ENCODE results near the gene SIGLEC12. TPM values are rescaled to one million over a fixed set of nuclear protein-coding genes. Genes with fewer than 3 reads are reported as not detected.

Gene SIGLEC12
- total RNA-seq, 2 experiments from 2014 or later, result 0.98 to 3.9 TPM

GRCh38 chr19:51488491-51488890 is 13.1 kb downstream of the SIGLEC12 start:
- Mint-ChIP-seq H3K4me3 (no peak overlapping the region), H3K27me3 (peaks cover 6% of the 10 kb centered on the region), H3K4me1 (peaks cover 5% of the 10 kb centered on the region), H3K27ac (no peak overlapping the region), H3K36me3 (peaks cover under 1% of the 10 kb centered on the region), H3K9me3 (ENCODE audit: low read depth) (peaks cover 2% of the 10 kb centered on the region)
- CTCF ChIA-PET, result interaction anchor here (1.0 kb wide), 1 partner anchor 15 kb away, joined by 4 read pairs; no protein-coding TSS in a partner anchor
- DNase-seq, result no peak
- ATAC-seq, result no peak

GRCh38 chr19:51485960-51486660 is 15.5 kb downstream of the SIGLEC12 start:
- Mint-ChIP-seq H3K4me1 (peaks cover 5% of the 10 kb centered on the region), H3K27ac (no peak overlapping the region), H3K27me3 (peaks cover 9% of the 10 kb centered on the region), H3K9me3 (ENCODE audit: low read depth) (peaks cover 2% of the 10 kb centered on the region), H3K4me3 (no peak overlapping the region), H3K36me3 (no peaks in the 10 kb centered on the region)
- CTCF ChIA-PET, result interaction anchor here (0.9 kb wide), 1 partner anchor 13 kb away, joined by 3 read pairs; no protein-coding TSS in a partner anchor
- ATAC-seq (no peak), DNase-seq (no peak)

- DNase-seq, result no peak
- CTCF ChIA-PET, result interaction anchor here (1.2 to 2.9 kb wide), 3 partner anchors 8 to 176 kb away, joined by 3 to 15 read pairs (median 3); no protein-coding TSS in a partner anchor
- peaks cover 24% of the 10 kb centered on the region for H3K27me3 Mint-ChIP-seq
- no peak for ATAC-seq
- peaks cover 2% of the 10 kb centered on the region for H3K4me1 Mint-ChIP-seq
- H3K9me3 Mint-ChIP-seq (ENCODE audit: low read depth), result peaks cover 2% of the 10 kb centered on the region
- no peak overlapping the region for H3K4me3 Mint-ChIP-seq
- no peaks in the 10 kb centered on the region for H3K36me3 Mint-ChIP-seq
- H3K27ac Mint-ChIP-seq, result no peak overlapping the region
Observed at GRCh38 chr19:51480590-51480989, 21.0 kb downstream of the SIGLEC12 start.

DNA sequence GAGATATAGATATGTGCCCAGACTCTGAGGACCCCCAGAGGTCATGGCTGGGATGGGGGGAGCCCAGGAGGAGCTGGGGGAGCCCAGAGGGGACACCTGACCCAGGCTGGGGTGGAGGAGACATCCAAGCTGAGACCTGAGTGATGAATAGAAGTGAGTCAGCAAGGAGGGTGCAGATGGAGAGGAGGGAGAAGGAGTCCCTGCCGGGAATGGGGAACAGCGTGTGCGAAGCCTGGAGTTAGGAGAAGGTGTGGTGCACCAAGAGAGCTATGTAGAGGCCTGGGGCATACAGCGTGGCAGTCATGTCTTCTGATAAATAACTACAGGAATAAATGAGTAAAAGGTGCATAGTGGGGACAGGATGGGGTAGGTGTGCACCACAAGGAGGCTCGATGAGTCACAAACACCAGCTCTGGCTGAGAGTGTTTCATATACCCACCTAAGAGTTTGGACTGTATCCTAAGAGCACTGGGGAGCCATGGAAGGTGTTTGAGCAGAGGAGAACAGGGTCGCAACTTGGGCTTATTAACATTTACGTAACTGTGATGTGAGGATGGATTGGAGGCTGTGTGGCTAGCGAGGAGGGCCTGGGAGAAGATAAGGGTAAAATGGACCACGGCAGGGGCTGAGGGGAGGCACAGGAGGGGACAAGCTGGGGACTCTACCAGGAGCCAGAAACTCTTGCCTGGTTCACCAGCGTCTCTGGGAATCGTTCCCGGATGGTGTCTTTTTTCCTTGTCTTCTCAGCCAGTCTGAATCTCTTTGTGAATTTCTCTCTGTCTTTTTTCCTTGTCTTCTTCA is 21.9 kb downstream of the SIGLEC12 start:
- CTCF ChIA-PET, result interaction anchor here (1.2 to 1.3 kb wide), 2 partner anchors 36 to 177 kb away, joined by 3 read pairs; no protein-coding TSS in a partner anchor
- H3K4me1 Mint-ChIP-seq, result peaks cover 2% of the 10 kb centered on the region
- DNase-seq (no peak), ATAC-seq (peak; percentile 30)
- H3K36me3 Mint-ChIP-seq, result no peaks in the 10 kb centered on the region
- H3K4me3 Mint-ChIP-seq, result no peak overlapping the region
- H3K27me3 Mint-ChIP-seq, result peaks cover 21% of the 10 kb centered on the region
- H3K27ac Mint-ChIP-seq, result no peak overlapping the region
- H3K9me3 Mint-ChIP-seq (ENCODE audit: low read depth), result peaks cover 2% of the 10 kb centered on the region

GRCh38 chr19:51478381-51479234 is 23.0 kb downstream of the SIGLEC12 start, which contains the start of gene CEACAM18:
Gene CEACAM18 (plus strand): TSS chr19:51478539.
- peaks cover 2% of the 10 kb centered on the region for H3K4me1 Mint-ChIP-seq
- H3K36me3 Mint-ChIP-seq, result no peaks in the 10 kb centered on the region
- no peak within 1 kb of the TSS for H3K4me3 Mint-ChIP-seq
- DNase-seq, result no peak
- H3K27me3 Mint-ChIP-seq, result peaks cover 18% of the 10 kb centered on the region
- peaks cover 2% of the 10 kb centered on the region for H3K9me3 Mint-ChIP-seq (ENCODE audit: low read depth)
- no peak within 1 kb of the TSS for H3K27ac Mint-ChIP-seq
- CTCF ChIA-PET, result no interaction called here
- no peak for ATAC-seq

GRCh38 chr19:51477344-51477743 is 24.3 kb downstream of the SIGLEC12 start:
- Mint-ChIP-seq H3K9me3 (ENCODE audit: low read depth) (peaks cover 2% of the 10 kb centered on the region), H3K36me3 (no peaks in the 10 kb centered on the region), H3K4me1 (peaks cover 2% of the 10 kb centered on the region), H3K27ac (no peak overlapping the region), H3K27me3 (peaks cover 21% of the 10 kb centered on the region), H3K4me3 (no peak overlapping the region)
- CTCF ChIA-PET, result interaction anchor here (1.1 kb wide), 1 partner anchor 37 kb away, joined by 6 read pairs; no protein-coding TSS in a partner anchor
- DNase-seq, result no peak
- ATAC-seq, result no peak

DNA sequence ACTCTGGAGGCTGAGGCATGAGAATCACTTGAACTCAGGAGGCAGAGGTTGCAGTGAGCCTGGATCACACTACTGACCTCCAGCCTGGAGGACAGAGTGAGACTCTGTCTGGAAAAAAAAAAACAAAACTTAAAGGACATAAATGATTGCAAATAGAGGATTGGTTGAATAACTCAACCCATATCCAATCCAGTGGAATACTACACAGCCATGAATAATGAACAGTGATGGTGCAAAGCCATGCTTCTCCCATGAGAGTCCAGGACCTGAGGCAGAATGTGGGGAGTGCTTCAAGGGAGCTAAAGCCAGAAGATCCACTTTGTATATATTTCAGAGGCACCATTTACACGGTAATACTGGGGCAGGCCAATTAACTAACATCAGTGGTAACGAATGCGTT is 25.4 kb downstream of the SIGLEC12 start:
- Mint-ChIP-seq H3K9me3 (ENCODE audit: low read depth) (peaks cover 2% of the 10 kb centered on the region), H3K27me3 (peaks cover 22% of the 10 kb centered on the region), H3K4me1 (peaks cover 2% of the 10 kb centered on the region), H3K4me3 (no peak overlapping the region), H3K27ac (no peak overlapping the region), H3K36me3 (no peaks in the 10 kb centered on the region)
- DNase-seq (no peak), ATAC-seq (no peak)
- CTCF ChIA-PET, result interaction anchor here (1.1 to 3.9 kb wide), 2 partner anchors 38 to 181 kb away, joined by 6 to 50 read pairs; no protein-coding TSS in a partner anchor

DNA sequence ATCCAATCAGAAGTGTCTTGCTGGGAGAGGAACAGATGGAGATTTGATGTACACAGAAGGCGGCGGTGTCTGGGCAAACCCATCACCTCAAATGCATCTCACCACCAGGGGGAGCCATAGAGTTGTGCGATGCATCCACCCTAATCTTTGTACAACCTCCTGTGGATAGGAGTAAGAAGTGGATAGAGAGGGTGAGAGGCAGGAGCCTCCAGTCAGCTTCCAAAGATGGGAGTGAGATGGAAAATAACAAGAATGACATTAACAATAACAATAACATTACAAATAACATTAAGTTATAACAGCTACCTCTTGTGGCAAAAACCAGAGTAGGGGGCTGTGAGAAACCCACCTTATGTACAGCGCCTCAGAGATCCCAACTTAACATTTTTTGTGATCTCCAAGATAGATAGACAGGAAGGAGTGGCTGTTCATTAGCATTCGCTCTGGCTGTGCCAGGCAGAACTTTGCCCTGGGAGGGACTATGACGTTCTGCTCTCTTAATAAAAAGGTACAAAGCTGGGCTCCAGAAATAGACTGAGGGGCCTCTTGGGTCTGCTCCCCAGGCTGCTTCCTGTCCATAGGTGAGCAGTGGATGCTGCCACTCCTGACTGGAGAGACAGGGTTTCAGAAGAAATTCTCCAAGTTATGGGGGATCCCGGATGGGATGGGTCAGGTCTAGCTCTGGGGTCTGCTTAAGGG is 28.4 kb downstream of the SIGLEC12 start:
- CTCF ChIA-PET, result interaction anchor here (0.7 to 6.1 kb wide), 34 partner anchors 8 to 314 kb away, joined by 3 to 66 read pairs (median 4); partner anchors contain the start of gene SIGLEC6
- Mint-ChIP-seq H3K9me3 (ENCODE audit: low read depth) (peaks cover 2% of the 10 kb centered on the region), H3K4me3 (no peak overlapping the region), H3K27me3 (peaks cover 20% of the 10 kb centered on the region), H3K4me1 (peaks cover 12% of the 10 kb centered on the region), H3K36me3 (no peaks in the 10 kb centered on the region), H3K27ac (no peak overlapping the region)
- peak; percentile 87 for DNase-seq
- ATAC-seq, result peak; percentile 79

DNA sequence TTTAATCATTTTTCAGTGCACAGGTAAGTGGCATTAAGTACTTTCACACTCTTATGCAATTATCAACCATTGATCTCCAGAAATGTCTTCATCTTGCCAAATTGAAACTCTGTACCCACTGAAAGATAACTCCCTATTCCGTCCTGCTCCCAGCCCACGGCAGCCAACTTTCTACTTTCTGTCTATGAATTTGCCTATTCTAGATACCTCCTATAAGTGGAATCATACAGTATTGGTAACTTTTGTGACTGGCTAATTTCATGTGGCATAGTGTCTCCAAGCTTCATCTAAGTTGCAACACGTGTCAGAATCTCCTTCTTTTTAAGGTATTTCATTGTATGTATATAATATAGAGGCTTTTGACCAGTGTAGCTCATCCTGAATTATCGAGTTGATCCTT is 29.0 kb downstream of the SIGLEC12 start:
- Mint-ChIP-seq H3K4me3 (no peak overlapping the region), H3K4me1 (peaks cover 17% of the 10 kb centered on the region), H3K9me3 (ENCODE audit: low read depth) (peaks cover 2% of the 10 kb centered on the region), H3K27me3 (peaks cover 21% of the 10 kb centered on the region), H3K27ac (no peak overlapping the region), H3K36me3 (no peaks in the 10 kb centered on the region)
- CTCF ChIA-PET, result interaction anchor here (0.6 to 6.1 kb wide), 23 partner anchors 9 to 314 kb away, joined by 3 to 66 read pairs (median 5); partner anchors contain the start of gene SIGLEC6
- DNase-seq, result no peak
- no peak for ATAC-seq

- Mint-ChIP-seq H3K4me1 (peaks cover 25% of the 10 kb centered on the region), H3K27me3 (peaks cover 25% of the 10 kb centered on the region), H3K9me3 (ENCODE audit: low read depth) (peaks cover 2% of the 10 kb centered on the region), H3K27ac (no peak overlapping the region), H3K36me3 (no peaks in the 10 kb centered on the region), H3K4me3 (no peak overlapping the region)
- ATAC-seq (no peak), DNase-seq (no peak)
- CTCF ChIA-PET, result interaction anchor here (0.8 to 6.1 kb wide), 10 partner anchors 10 to 188 kb away, joined by 3 to 66 read pairs (median 4); no protein-coding TSS in a partner anchor
Observed at GRCh38 chr19:51471527-51471926, 30.1 kb downstream of the SIGLEC12 start.

- peaks cover 27% of the 10 kb centered on the region for H3K27me3 Mint-ChIP-seq
- H3K4me3 Mint-ChIP-seq, result no peak overlapping the region
- H3K27ac Mint-ChIP-seq, result no peak overlapping the region
- no peak for ATAC-seq
- peaks cover 25% of the 10 kb centered on the region for H3K4me1 Mint-ChIP-seq
- no peaks in the 10 kb centered on the region for H3K36me3 Mint-ChIP-seq
- CTCF ChIA-PET, result interaction anchor here (0.8 to 6.1 kb wide), 10 partner anchors 11 to 189 kb away, joined by 3 to 66 read pairs (median 4); no protein-coding TSS in a partner anchor
- no peak for DNase-seq
- H3K9me3 Mint-ChIP-seq (ENCODE audit: low read depth), result no peaks in the 10 kb centered on the region
Observed at GRCh38 chr19:51470966-51471365, 30.6 kb downstream of the SIGLEC12 start.

- peaks cover 26% of the 10 kb centered on the region for H3K4me1 Mint-ChIP-seq
- no peak overlapping the region for H3K4me3 Mint-ChIP-seq
Observed at GRCh38 chr19:51469629-51470028, 32.0 kb downstream of the SIGLEC12 start.

More at GRCh38 chr19:51469629-51470028, 32.0 kb downstream of the SIGLEC12 start:
- ATAC-seq (no peak), DNase-seq (no peak)
- peaks cover 36% of the 10 kb centered on the region for H3K27me3 Mint-ChIP-seq
- H3K36me3 Mint-ChIP-seq, result peaks cover 2% of the 10 kb centered on the region
- CTCF ChIA-PET, result interaction anchor here (1.4 to 6.1 kb wide), 3 partner anchors 30 to 46 kb away, joined by 5 to 66 read pairs (median 10); no protein-coding TSS in a partner anchor
- H3K27ac Mint-ChIP-seq, result no peak overlapping the region
- H3K9me3 Mint-ChIP-seq (ENCODE audit: low read depth), result no peaks in the 10 kb centered on the region
